ENCODE measurements around the gene ST14.

Gene ST14

GRCh38 chr11:130194241-130195023, 34.9 kb downstream of the ST14 start:
- no peak overlapping the region for H3K27ac ChIP-seq (ENCODE audit: low read length)
- H3K36me3 ChIP-seq (ENCODE audit: insufficient read depth, low read depth, low read length): peaks cover 4% of the 10 kb centered on the region; the same call in 1 of the 2 replicates
- H3K4me3 ChIP-seq (ENCODE audit: low read length): no peak overlapping the region
- H3K9ac ChIP-seq (ENCODE audit: low read depth, low read length): no peak overlapping the region
- H3K9me3 ChIP-seq (ENCODE audit: insufficient read depth, low read depth, low read length): no peaks in the 10 kb centered on the region
- H3K4me1 ChIP-seq (ENCODE audit: insufficient read depth, low read length): no peaks in the 10 kb centered on the region
- H3K27me3 ChIP-seq (ENCODE audit: insufficient read depth, low read length): no peaks in the 10 kb centered on the region

GRCh38 chr11:130197386-130198035, 37.9 kb downstream of the ST14 start:
- peaks cover 4% of the 10 kb centered on the region; the same call in 1 of the 2 replicates for H3K36me3 ChIP-seq (ENCODE audit: insufficient read depth, low read depth, low read length)
- H3K27me3 ChIP-seq (ENCODE audit: insufficient read depth, low read length): no peaks in the 10 kb centered on the region
- no peak overlapping the region for H3K9ac ChIP-seq (ENCODE audit: low read depth, low read length)

GRCh38 chr11:130198292-130198691, 38.7 kb downstream of the ST14 start:
- no peak overlapping the region for H3K9ac ChIP-seq (ENCODE audit: low read depth, low read length)
- H3K4me3 ChIP-seq (ENCODE audit: low read length): no peak overlapping the region
- H3K36me3 ChIP-seq (ENCODE audit: insufficient read depth, low read depth, low read length): peaks cover 4% of the 10 kb centered on the region; the same call in 1 of the 2 replicates
- no peaks in the 10 kb centered on the region for H3K4me1 ChIP-seq (ENCODE audit: insufficient read depth, low read length)
- no peaks in the 10 kb centered on the region for H3K27me3 ChIP-seq (ENCODE audit: insufficient read depth, low read length)
- H3K9me3 ChIP-seq (ENCODE audit: insufficient read depth, low read depth, low read length): no peaks in the 10 kb centered on the region
- no peak overlapping the region for H3K27ac ChIP-seq (ENCODE audit: low read length)

More at GRCh38 chr11:130197386-130198035, 37.9 kb downstream of the ST14 start:
- Histone ChIP-seq H3K4me1 (ENCODE audit: insufficient read depth, low read length) (no peaks in the 10 kb centered on the region), H3K4me3 (ENCODE audit: low read length) (no peak overlapping the region), H3K27ac (ENCODE audit: low read length) (no peak overlapping the region), H3K9me3 (ENCODE audit: insufficient read depth, low read depth, low read length) (no peaks in the 10 kb centered on the region)

- Histone ChIP-seq H3K9ac (ENCODE audit: low read depth, low read length) (no peak overlapping the region), H3K27me3 (ENCODE audit: insufficient read depth, low read length) (no peaks in the 10 kb centered on the region), H3K36me3 (ENCODE audit: insufficient read depth, low read depth, low read length) (peaks cover 4% of the 10 kb centered on the region; the same call in 1 of the 2 replicates), H3K9me3 (ENCODE audit: insufficient read depth, low read depth, low read length) (no peaks in the 10 kb centered on the region), H3K4me1 (ENCODE audit: insufficient read depth, low read length) (no peaks in the 10 kb centered on the region), H3K27ac (ENCODE audit: low read length) (no peak overlapping the region), H3K4me3 (ENCODE audit: low read length) (no peak overlapping the region)
These were observed 39.4 kb downstream of the ST14 start for GRCh38 chr11:130198964-130199363.

- Histone ChIP-seq H3K9me3 (ENCODE audit: insufficient read depth, low read depth, low read length) (no peaks in the 10 kb centered on the region), H3K27ac (ENCODE audit: low read length) (no peak overlapping the region), H3K36me3 (ENCODE audit: insufficient read depth, low read depth, low read length) (peaks cover 4% of the 10 kb centered on the region; the same call in 1 of the 2 replicates), H3K27me3 (ENCODE audit: insufficient read depth, low read length) (no peaks in the 10 kb centered on the region), H3K4me1 (ENCODE audit: insufficient read depth, low read length) (no peaks in the 10 kb centered on the region), H3K4me3 (ENCODE audit: low read length) (no peak overlapping the region), H3K9ac (ENCODE audit: low read depth, low read length) (no peak overlapping the region)
These were observed 40.2 kb downstream of the ST14 start for GRCh38 chr11:130199792-130200191.

GRCh38 chr11:130201026-130201425, 41.4 kb downstream of the ST14 start:
- Histone ChIP-seq H3K9ac (ENCODE audit: low read depth, low read length) (no peak overlapping the region), H3K36me3 (ENCODE audit: insufficient read depth, low read depth, low read length) (peaks cover 4% of the 10 kb centered on the region; the same call in 1 of the 2 replicates), H3K27me3 (ENCODE audit: insufficient read depth, low read length) (no peaks in the 10 kb centered on the region), H3K4me3 (ENCODE audit: low read length) (no peak overlapping the region), H3K27ac (ENCODE audit: low read length) (no peak overlapping the region), H3K4me1 (ENCODE audit: insufficient read depth, low read length) (no peaks in the 10 kb centered on the region), H3K9me3 (ENCODE audit: insufficient read depth, low read depth, low read length) (no peaks in the 10 kb centered on the region)

- H3K4me3 ChIP-seq (ENCODE audit: low read length): no peak overlapping the region
- peaks cover under 1% of the 10 kb centered on the region; the same call in 1 of the 2 replicates for H3K36me3 ChIP-seq (ENCODE audit: insufficient read depth, low read depth, low read length)
- no peaks in the 10 kb centered on the region for H3K27me3 ChIP-seq (ENCODE audit: insufficient read depth, low read length)
- H3K27ac ChIP-seq (ENCODE audit: low read length): no peak overlapping the region
- no peak overlapping the region for H3K9ac ChIP-seq (ENCODE audit: low read depth, low read length)
- no peaks in the 10 kb centered on the region for H3K9me3 ChIP-seq (ENCODE audit: insufficient read depth, low read depth, low read length)
- no peaks in the 10 kb centered on the region for H3K4me1 ChIP-seq (ENCODE audit: insufficient read depth, low read length)
These were observed 42.6 kb downstream of the ST14 start for GRCh38 chr11:130202009-130202817.

GRCh38 chr11:130202818-130203689, 43.5 kb downstream of the ST14 start:
- Histone ChIP-seq H3K9me3 (ENCODE audit: insufficient read depth, low read depth, low read length) (no peaks in the 10 kb centered on the region), H3K36me3 (ENCODE audit: insufficient read depth, low read depth, low read length) (no peaks in the 10 kb centered on the region), H3K4me3 (ENCODE audit: low read length) (no peak overlapping the region), H3K27ac (ENCODE audit: low read length) (no peak overlapping the region), H3K27me3 (ENCODE audit: insufficient read depth, low read length) (no peaks in the 10 kb centered on the region), H3K4me1 (ENCODE audit: insufficient read depth, low read length) (no peaks in the 10 kb centered on the region), H3K9ac (ENCODE audit: low read depth, low read length) (no peak overlapping the region)

GRCh38 chr11:130203766-130204702, 44.5 kb downstream of the ST14 start:
- H3K27ac ChIP-seq (ENCODE audit: low read length): no peak overlapping the region

GRCh38 chr11:130204703-130205095, 45.1 kb downstream of the ST14 start:
- Histone ChIP-seq H3K4me3 (ENCODE audit: low read length) (no peak overlapping the region), H3K36me3 (ENCODE audit: insufficient read depth, low read depth, low read length) (no peaks in the 10 kb centered on the region), H3K4me1 (ENCODE audit: insufficient read depth, low read length) (no peaks in the 10 kb centered on the region), H3K27ac (ENCODE audit: low read length) (no peak overlapping the region), H3K9ac (ENCODE audit: low read depth, low read length) (no peak overlapping the region), H3K9me3 (ENCODE audit: insufficient read depth, low read depth, low read length) (no peaks in the 10 kb centered on the region), H3K27me3 (ENCODE audit: insufficient read depth, low read length) (no peaks in the 10 kb centered on the region)

More at GRCh38 chr11:130203766-130204702, 44.5 kb downstream of the ST14 start:
- Histone ChIP-seq H3K4me1 (ENCODE audit: insufficient read depth, low read length) (no peaks in the 10 kb centered on the region), H3K36me3 (ENCODE audit: insufficient read depth, low read depth, low read length) (no peaks in the 10 kb centered on the region), H3K9me3 (ENCODE audit: insufficient read depth, low read depth, low read length) (no peaks in the 10 kb centered on the region), H3K9ac (ENCODE audit: low read depth, low read length) (no peak overlapping the region), H3K27me3 (ENCODE audit: insufficient read depth, low read length) (no peaks in the 10 kb centered on the region), H3K4me3 (ENCODE audit: low read length) (no peak overlapping the region)
